ENCODE results near the gene PLXNA1.

The PLXNA1 gene

GRCh38 chr3:127025456-127025855, 42.5 kb downstream of the PLXNA1 start:
- no peak for DNase-seq

- DNase-seq: no peak
Measured at GRCh38 chr3:127026036-127026435, 43.1 kb downstream of the PLXNA1 start.

GRCh38 chr3:127026661-127027060, 43.7 kb downstream of the PLXNA1 start:
- DNase-seq: no peak

GRCh38 chr3:127027061-127027735, 44.3 kb downstream of the PLXNA1 start:
- DNase-seq: no peak

- no peak for DNase-seq
Measured at GRCh38 chr3:127027811-127028548, 45.1 kb downstream of the PLXNA1 start.

- DNase-seq: no peak
Measured at GRCh38 chr3:127028781-127029657, 46.1 kb downstream of the PLXNA1 start.

- DNase-seq: no peak
Measured at GRCh38 chr3:127029658-127030507, 47.0 kb downstream of the PLXNA1 start.

GRCh38 chr3:127030508-127031412, 47.8 kb downstream of the PLXNA1 start:
- DNase-seq: no peak

GRCh38 chr3:127031413-127031810, 48.5 kb downstream of the PLXNA1 start:
- no peak for DNase-seq

GRCh38 chr3:127031845-127032244, 48.9 kb downstream of the PLXNA1 start:
- no peak for DNase-seq

- DNase-seq: no peak
Measured at GRCh38 chr3:127032296-127032990, 49.5 kb downstream of the PLXNA1 start.

Data from T1000 (cell line).